WTC11 (cell line): Measurements from ENCODE around the gene STX4. TPM values are rescaled to one million over a fixed set of nuclear protein-coding genes. Genes with fewer than 3 reads are reported as not detected.

Experiments used
- ATAC-seq: fragments of 200-7000 bp; cut with Tn5 transposase; 2 replicates; pipeline ENCODE4 v1.10.0; 2021; ENCODE audit warnings: mild to moderate bottlenecking, moderate library complexity
- CTCF ChIA-PET: fragments of 300-600 bp; sonication (Branson Sonifier 250); formaldehyde crosslinking; loops from one replicate; lab custom pipeline; 2021; ENCODE audit warnings: antibody characterized with exemption; lab: Charles Lee
- POLR2A ChIA-PET: fragments of 350-600 bp; sonication (Branson Sonifier 250); formaldehyde crosslinking; loops from one replicate; lab custom pipeline; 2021; ENCODE audit warnings: antibody characterized with exemption; lab: Charles Lee
- DNase-seq: peaks from one replicate; pipeline ENCODE4 v3.0.0; 2021; ENCODE audit warnings: low spot score
- H3K27ac Mint-ChIP-seq: 2 replicates; pipeline ENCODE4 v1.8.0; 2021; ENCODE audit warnings: mixed read lengths
- H3K27me3 Mint-ChIP-seq: 2 replicates; pipeline ENCODE4 v1.8.0; 2021; ENCODE audit warnings: low read depth, mild to moderate bottlenecking, moderate library complexity, mixed read lengths
- H3K36me3 Mint-ChIP-seq: 2 replicates; pipeline ENCODE4 v1.8.0; 2021; ENCODE audit warnings: mixed read lengths
- H3K4me1 Mint-ChIP-seq: 2 replicates; pipeline ENCODE4 v1.8.0; 2022; ENCODE audit warnings: mixed read lengths
- H3K4me3 Mint-ChIP-seq: 2 replicates; pipeline ENCODE4 v1.8.0; 2021; ENCODE audit warnings: mild to moderate bottlenecking, moderate library complexity, mixed read lengths
- H3K9me3 Mint-ChIP-seq: 2 replicates; pipeline ENCODE4 v1.8.0; 2021; ENCODE audit warnings: mixed read lengths
- AR ChIP-seq: fragments of 250-450 bp; sonication (Bioruptor Pico); IDR thresholded peaks from 2 replicates; pipeline ENCODE4 v1.9.0; 2021; ENCODE audit warnings: mild to moderate bottlenecking
- ELF4 ChIP-seq: sonication (generic); formaldehyde crosslinking; IDR thresholded peaks from 2 replicates; pipeline ENCODE4 v1.8.1; 2022; ENCODE audit warnings: low read depth, mild to moderate bottlenecking, moderate library complexity, missing genetic modification reagents
- EMX1 ChIP-seq: fragments of 250-450 bp; sonication (Bioruptor Pico); IDR thresholded peaks from 2 replicates; pipeline ENCODE4 v1.8.0; 2021; ENCODE audit warnings: mild to moderate bottlenecking
- FOXK1 ChIP-seq: sonication (generic); formaldehyde crosslinking; IDR thresholded peaks from 2 replicates; pipeline ENCODE4 v1.8.0; 2022; ENCODE audit warnings: mild to moderate bottlenecking, moderate library complexity, missing genetic modification reagents
- GABPB1 ChIP-seq: sonication (generic); formaldehyde crosslinking; IDR thresholded peaks from 2 replicates; pipeline ENCODE4 v1.8.1; 2023; ENCODE audit warnings: mild to moderate bottlenecking, missing genetic modification reagents
- JAZF1 ChIP-seq: fragments of 250-450 bp; sonication (Bioruptor Pico); IDR thresholded peaks from 2 replicates; pipeline ENCODE4 v1.9.0; 2021; ENCODE audit warnings: moderate library complexity, mild to moderate bottlenecking, inconsistent platforms
- JUN ChIP-seq: sonication (generic); formaldehyde crosslinking; IDR thresholded peaks from 2 replicates; pipeline ENCODE4 v1.8.0; 2023; ENCODE audit warnings: mild to moderate bottlenecking, missing genetic modification reagents
- KAT7 ChIP-seq: sonication (generic); formaldehyde crosslinking; IDR thresholded peaks from 2 replicates; pipeline ENCODE4 v1.8.1; 2023; ENCODE audit warnings: missing genetic modification reagents, mild to moderate bottlenecking, borderline replicate concordance
- MLX ChIP-seq: sonication (generic); formaldehyde crosslinking; IDR thresholded peaks from 2 replicates; pipeline ENCODE4 v1.8.1; 2023; ENCODE audit warnings: mild to moderate bottlenecking, missing genetic modification reagents, moderate library complexity
- MYBL2 ChIP-seq: sonication (generic); formaldehyde crosslinking; IDR thresholded peaks from 2 replicates; pipeline ENCODE4 v1.8.1; 2023; ENCODE audit warnings: mild to moderate bottlenecking, moderate library complexity, missing genetic modification reagents
- NFATC4 ChIP-seq: fragments of 250-450 bp; sonication (Bioruptor Pico); IDR thresholded peaks from 2 replicates; pipeline ENCODE4 v1.9.0; 2021; ENCODE audit warnings: mild to moderate bottlenecking
- NFE2L1 ChIP-seq: sonication (generic); formaldehyde crosslinking; IDR thresholded peaks from 2 replicates; pipeline ENCODE4 v1.8.1; 2023; ENCODE audit warnings: missing genetic modification reagents
- OVOL2 ChIP-seq: fragments of 250-450 bp; sonication (Bioruptor Pico); IDR thresholded peaks from 2 replicates; pipeline ENCODE4 v1.9.0; 2021; ENCODE audit warnings: mild to moderate bottlenecking, borderline replicate concordance
- SOX15 ChIP-seq: fragments of 250-450 bp; sonication (Bioruptor Pico); IDR thresholded peaks from 2 replicates; pipeline ENCODE4 v1.9.0; 2021; ENCODE audit warnings: mild to moderate bottlenecking
- SP1 ChIP-seq: sonication (generic); formaldehyde crosslinking; conservative IDR thresholded peaks from 2 replicates; pipeline ENCODE4 v1.8.1; 2022; ENCODE audit warnings: missing genetic modification reagents
- USF2 ChIP-seq: sonication (generic); formaldehyde crosslinking; IDR thresholded peaks from 2 replicates; pipeline ENCODE4 v1.8.1; 2023; ENCODE audit warnings: mild to moderate bottlenecking, missing genetic modification reagents, moderate library complexity
- total RNA-seq: library from RNA; stranded (reverse); gene quantifications from 3 replicates; pipeline ENCODE4 v1.2.3, GENCODE V29; 2021
- TF ChIP-seq, protein P1 (sequence below): sonication (generic); formaldehyde crosslinking; IDR thresholded peaks from 2 replicates; pipeline ENCODE4 v1.8.0; 2022; ENCODE audit warnings: mild to moderate bottlenecking, missing genetic modification reagents
- TF ChIP-seq, protein P2 (sequence below): fragments of 250-450 bp; sonication (Bioruptor Pico); IDR thresholded peaks from 2 replicates; pipeline ENCODE4 v2.1.2; 2022; ENCODE audit warnings: mild to moderate bottlenecking, moderate library complexity
- TF ChIP-seq, protein P3 (sequence below): fragments of 250-450 bp; sonication (Bioruptor Pico); IDR thresholded peaks from 2 replicates; pipeline ENCODE4 v1.9.0; 2021; ENCODE audit warnings: mild to moderate bottlenecking

STX4 gene
- total RNA-seq, 1 experiment from 2014 or later = 38.4 TPM

DNA sequence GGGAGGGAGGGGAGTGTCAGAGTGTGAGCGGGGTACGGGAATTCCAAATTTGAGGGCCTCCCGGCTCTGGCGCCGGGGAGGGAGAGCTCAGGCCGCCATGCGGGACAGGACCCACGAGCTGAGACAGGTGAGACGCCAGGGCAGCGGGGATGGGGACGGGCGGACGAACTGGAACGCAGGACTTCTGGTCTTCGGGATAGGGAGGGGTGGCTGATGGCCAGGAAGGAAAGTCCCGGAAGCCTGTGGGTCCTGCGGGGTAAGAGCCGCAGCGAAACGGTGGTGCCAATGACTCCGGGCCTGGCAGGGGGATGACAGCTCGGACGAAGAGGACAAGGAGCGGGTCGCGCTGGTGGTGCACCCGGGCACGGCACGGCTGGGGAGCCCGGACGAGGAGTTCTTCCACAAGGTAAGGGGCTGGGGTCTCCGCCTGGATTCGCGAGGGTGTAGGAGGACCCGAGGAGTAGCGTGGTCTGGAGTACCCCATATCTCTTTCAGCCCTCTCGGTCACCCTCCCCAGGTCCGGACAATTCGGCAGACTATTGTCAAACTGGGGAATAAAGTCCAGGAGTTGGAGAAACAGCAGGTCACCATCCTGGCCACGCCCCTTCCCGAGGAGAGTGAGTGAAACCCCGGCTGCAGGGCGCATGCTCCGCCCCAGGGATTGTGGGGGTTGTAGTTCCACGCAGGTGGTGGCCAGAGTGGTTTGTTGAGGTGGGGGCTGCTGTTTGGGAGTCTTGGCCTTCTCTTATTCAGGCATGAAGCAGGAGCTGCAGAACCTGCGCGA lies 543 bp downstream of the STX4 start:
- no peaks in the 10 kb centered on the region for H3K36me3 Mint-ChIP-seq
- TF ChIP-seq, protein P1, sequence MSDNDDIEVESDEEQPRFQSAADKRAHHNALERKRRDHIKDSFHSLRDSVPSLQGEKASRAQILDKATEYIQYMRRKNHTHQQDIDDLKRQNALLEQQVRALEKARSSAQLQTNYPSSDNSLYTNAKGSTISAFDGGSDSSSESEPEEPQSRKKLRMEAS (CRISPR knock-in tag) = peak; percentile 42; the same call in 1 of the 2 replicates
- no peak for TF ChIP-seq MLX
- TF ChIP-seq GABPB1 (CRISPR knock-in tag) = peak; percentile 21; the same call in 1 of the 2 replicates
- TF ChIP-seq MYBL2 (CRISPR knock-in tag) = no peak
- TF ChIP-seq, protein P2, sequence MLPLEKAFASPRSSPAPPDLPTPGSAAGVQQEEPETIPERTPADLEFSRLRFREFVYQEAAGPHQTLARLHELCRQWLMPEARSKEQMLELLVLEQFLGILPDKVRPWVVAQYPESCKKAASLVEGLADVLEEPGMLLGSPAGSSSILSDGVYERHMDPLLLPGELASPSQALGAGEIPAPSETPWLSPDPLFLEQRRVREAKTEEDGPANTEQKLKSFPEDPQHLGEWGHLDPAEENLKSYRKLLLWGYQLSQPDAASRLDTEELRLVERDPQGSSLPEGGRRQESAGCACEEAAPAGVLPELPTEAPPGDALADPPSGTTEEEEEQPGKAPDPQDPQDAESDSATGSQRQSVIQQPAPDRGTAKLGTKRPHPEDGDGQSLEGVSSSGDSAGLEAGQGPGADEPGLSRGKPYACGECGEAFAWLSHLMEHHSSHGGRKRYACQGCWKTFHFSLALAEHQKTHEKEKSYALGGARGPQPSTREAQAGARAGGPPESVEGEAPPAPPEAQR (CRISPR knock-in tag) = no peak
- no peak for TF ChIP-seq NFE2L1 (CRISPR knock-in tag)
- TF ChIP-seq FOXK1 (CRISPR knock-in tag) = 0 out of 2 replicates have a peak, but pooled peaks have one; percentile 19
- TF ChIP-seq, all 79 proteins: peak for 3
- H3K4me1 Mint-ChIP-seq = no peaks in the 10 kb centered on the region

GRCh38 chr16:31036691-31037090 lies 3.3 kb downstream of the STX4 start:
- TF ChIP-seq NFATC4 (CRISPR knock-in tag) (no peak), JUN (CRISPR knock-in tag) (no peak), EMX1 (CRISPR knock-in tag) (no peak), USF2 (CRISPR knock-in tag) (no peak), SOX15 (no peak), AR (no peak), ELF4 (no peak), JAZF1 (CRISPR knock-in tag) (no peak), KAT7 (CRISPR knock-in tag) (no peak), SP1 (CRISPR knock-in tag) (no peak), OVOL2 (CRISPR knock-in tag) (no peak)
- TF ChIP-seq, protein P3, sequence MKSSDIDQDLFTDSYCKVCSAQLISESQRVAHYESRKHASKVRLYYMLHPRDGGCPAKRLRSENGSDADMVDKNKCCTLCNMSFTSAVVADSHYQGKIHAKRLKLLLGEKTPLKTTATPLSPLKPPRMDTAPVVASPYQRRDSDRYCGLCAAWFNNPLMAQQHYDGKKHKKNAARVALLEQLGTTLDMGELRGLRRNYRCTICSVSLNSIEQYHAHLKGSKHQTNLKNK = no peak
- no peaks in the 10 kb centered on the region for H3K36me3 Mint-ChIP-seq
- CTCF ChIA-PET = no interaction called here
- H3K9me3 Mint-ChIP-seq = no peaks in the 10 kb centered on the region
- H3K27me3 Mint-ChIP-seq = no peaks in the 10 kb centered on the region
- no peak overlapping the region for H3K27ac Mint-ChIP-seq
- no peak overlapping the region for H3K4me3 Mint-ChIP-seq
- ATAC-seq = no peak
- no peaks in the 10 kb centered on the region for H3K4me1 Mint-ChIP-seq
- DNase-seq = no peak
- POLR2A ChIA-PET = no interaction called here

More for the DNA sequence above, 543 bp downstream of the STX4 start:
- H3K9me3 Mint-ChIP-seq = no peaks in the 10 kb centered on the region
- CTCF ChIA-PET = interaction anchor here (1.0 to 2.7 kb wide), 7 partner anchors 8 to 108 kb away, joined by 3 to 16 read pairs (median 5); partner anchors contain the start of gene HSD3B7
- DNase-seq (peak; percentile 92), ATAC-seq (peak; percentile 59)
- POLR2A ChIA-PET = interaction anchor here (0.6 to 1.0 kb wide), 3 partner anchors 8 to 85 kb away, joined by 3 to 5 read pairs (median 3); no protein-coding TSS in a partner anchor
- H3K27ac Mint-ChIP-seq = no peak overlapping the region
- H3K27me3 Mint-ChIP-seq = no peaks in the 10 kb centered on the region; the same call in 1 of the 2 replicates
- peak overlapping the region; percentile 90 for H3K4me3 Mint-ChIP-seq
